Sigmoid colon (tissue), 3 donors: ENCODE measurements around the gene PRXL2B.

Experiments used
- CTCF ChIP-seq, 4 experiments: fragments of 450-650 bp in 3 of 4; fragments of 200-600 bp in 1 of 4; IDR thresholded peaks; one replicate each; pipeline ENCODE4 v1.5.1; 2016 to 2019; ENCODE audit warnings: antibody characterized with exemption in 4 of 4, mild to moderate bottlenecking in 3 of 4, moderate library complexity in 2 of 4
- POLR2A ChIP-seq, 2 donors: fragments of 450-650 bp; IDR thresholded peaks; one replicate each; pipeline ENCODE4 v1.6.1; 2016; ENCODE audit warnings: antibody characterized with exemption in 2 of 2, mild to moderate bottlenecking in 2 of 2, moderate library complexity in 2 of 2

DNA sequence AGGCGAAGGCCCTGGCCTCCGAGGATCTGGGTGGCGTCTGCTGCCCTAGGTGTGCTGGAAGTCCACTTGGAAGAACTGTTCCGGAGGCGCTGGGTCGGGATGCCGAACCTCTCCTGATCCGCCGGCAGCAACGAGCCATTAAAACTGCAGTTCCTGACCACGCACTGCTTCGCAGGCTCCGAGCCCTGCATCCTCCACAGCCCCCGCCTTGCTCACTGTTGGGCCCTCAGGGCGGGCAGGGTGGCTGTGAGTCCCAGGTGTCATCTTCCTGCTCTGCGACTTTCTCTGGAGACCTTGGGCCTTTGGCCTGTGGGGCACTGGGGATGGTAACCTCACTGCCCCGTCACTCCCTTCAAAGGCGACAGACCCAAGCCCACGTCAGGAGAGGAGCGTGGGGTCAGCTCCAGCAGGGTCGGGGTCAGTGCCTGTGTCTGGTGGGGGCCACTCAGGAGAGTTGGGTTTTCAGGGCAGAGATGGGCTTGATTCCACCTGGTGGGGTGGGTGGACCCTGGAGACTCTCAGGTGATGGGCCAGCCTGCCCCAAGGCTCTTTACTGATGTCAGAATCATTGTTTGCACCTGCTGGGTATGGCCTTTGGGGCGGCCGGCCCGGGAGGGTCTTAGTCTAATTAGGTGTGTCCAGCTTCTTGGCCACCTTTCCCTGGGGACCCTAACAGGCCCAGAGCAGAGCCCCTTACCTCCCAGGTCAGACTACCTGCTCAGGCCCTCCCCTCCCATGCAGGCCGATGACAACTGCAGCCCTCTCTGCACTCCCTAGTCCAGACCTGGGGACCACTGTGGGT, 3.1 kb downstream of the PRXL2B start:
- no peak for TF ChIP-seq CTCF (IDR thresholded peaks at IDR 0.05)
- no peak for TF ChIP-seq POLR2A (IDR thresholded peaks at IDR 0.05)
